Neural progenitor cell (in vitro differentiated cells): ENCODE data around the gene LRRC38.

Source experiments
- EZH2 ChIP-seq: fragments of 200-600 bp; sonication (generic); IDR thresholded peaks from 2 replicates; pipeline ENCODE4 v1.6.1; 2017; ENCODE audit warnings: antibody characterized with exemption, mild to moderate bottlenecking, moderate library complexity
- EZH2phosphoT487 ChIP-seq: fragments of 200-600 bp; sonication (generic); IDR thresholded peaks from 2 replicates; pipeline ENCODE4 v1.6.1; 2017; ENCODE audit warnings: antibody characterized with exemption
- TF ChIP-seq, protein P1 (sequence below): fragments of 200-600 bp; sonication (generic); IDR thresholded peaks from 2 replicates; pipeline ENCODE4 v1.5.1; 2017; ENCODE audit warnings: antibody characterized with exemption, mild to moderate bottlenecking

DNA sequence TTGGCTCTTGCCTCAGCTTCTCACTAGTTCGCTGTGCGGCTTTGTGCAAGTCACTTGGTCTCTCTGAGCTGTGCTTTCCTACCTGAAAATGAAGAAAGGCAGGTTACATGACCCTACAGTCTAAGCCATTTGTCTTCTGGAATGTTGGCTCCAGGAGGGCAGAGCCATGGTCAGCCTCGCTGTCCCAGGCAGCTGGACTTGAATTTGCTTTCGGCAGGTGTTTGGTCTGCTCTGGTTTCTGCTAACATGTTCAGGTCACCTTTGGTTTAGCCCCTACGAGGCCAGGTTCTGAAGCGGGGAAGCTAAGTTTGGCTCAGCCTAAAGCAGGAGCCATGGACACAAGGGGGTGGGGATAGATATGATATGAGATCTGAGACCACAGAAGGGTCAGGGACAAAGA lies 19.1 kb downstream of the LRRC38 start:
- no peak for TF ChIP-seq EZH2
- TF ChIP-seq, protein P1, sequence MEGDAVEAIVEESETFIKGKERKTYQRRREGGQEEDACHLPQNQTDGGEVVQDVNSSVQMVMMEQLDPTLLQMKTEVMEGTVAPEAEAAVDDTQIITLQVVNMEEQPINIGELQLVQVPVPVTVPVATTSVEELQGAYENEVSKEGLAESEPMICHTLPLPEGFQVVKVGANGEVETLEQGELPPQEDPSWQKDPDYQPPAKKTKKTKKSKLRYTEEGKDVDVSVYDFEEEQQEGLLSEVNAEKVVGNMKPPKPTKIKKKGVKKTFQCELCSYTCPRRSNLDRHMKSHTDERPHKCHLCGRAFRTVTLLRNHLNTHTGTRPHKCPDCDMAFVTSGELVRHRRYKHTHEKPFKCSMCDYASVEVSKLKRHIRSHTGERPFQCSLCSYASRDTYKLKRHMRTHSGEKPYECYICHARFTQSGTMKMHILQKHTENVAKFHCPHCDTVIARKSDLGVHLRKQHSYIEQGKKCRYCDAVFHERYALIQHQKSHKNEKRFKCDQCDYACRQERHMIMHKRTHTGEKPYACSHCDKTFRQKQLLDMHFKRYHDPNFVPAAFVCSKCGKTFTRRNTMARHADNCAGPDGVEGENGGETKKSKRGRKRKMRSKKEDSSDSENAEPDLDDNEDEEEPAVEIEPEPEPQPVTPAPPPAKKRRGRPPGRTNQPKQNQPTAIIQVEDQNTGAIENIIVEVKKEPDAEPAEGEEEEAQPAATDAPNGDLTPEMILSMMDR = no peak
- no peak for TF ChIP-seq EZH2phosphoT487
